ENCODE results near the gene MGST2.

DNA sequence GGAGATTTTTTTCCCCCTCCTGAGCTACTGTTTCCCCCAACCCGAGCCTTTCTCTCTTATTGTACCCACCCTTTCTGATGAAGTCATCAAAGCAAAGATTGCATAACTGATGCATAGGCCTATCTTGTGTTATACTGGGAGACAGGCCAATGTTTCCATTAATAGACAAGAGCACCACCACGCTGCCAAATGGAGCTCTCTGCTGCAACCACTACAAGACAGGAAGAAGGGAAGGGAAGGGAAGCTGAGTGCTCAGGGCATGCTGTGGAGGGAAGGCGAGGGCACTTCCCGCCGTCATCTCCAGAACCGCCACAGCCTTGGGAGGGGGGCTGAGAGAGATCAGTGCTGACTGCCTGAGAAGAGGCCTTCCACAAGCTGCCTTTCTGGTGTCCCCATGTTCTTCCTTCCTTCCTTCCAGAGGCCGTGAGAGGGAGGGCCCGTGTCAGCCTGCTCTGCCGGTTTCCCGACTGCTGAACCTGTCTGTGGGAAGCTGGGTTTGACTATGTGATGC, 75.0 kb downstream of the MGST2 start:
- no peak for TF ChIP-seq EZH2phosphoT487 (IDR thresholded peaks at IDR 0.05; ENCODE audit: borderline replicate concordance)
- TF ChIP-seq, protein P1, sequence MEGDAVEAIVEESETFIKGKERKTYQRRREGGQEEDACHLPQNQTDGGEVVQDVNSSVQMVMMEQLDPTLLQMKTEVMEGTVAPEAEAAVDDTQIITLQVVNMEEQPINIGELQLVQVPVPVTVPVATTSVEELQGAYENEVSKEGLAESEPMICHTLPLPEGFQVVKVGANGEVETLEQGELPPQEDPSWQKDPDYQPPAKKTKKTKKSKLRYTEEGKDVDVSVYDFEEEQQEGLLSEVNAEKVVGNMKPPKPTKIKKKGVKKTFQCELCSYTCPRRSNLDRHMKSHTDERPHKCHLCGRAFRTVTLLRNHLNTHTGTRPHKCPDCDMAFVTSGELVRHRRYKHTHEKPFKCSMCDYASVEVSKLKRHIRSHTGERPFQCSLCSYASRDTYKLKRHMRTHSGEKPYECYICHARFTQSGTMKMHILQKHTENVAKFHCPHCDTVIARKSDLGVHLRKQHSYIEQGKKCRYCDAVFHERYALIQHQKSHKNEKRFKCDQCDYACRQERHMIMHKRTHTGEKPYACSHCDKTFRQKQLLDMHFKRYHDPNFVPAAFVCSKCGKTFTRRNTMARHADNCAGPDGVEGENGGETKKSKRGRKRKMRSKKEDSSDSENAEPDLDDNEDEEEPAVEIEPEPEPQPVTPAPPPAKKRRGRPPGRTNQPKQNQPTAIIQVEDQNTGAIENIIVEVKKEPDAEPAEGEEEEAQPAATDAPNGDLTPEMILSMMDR (conservative IDR thresholded peaks at IDR 0.05; ENCODE audit: low read length), result no peak
